AG04449 (cell line): ENCODE measurements around the gene CAPG.

Experiments used
- CTCF ChIA-PET: fragments of 350-600 bp; formaldehyde crosslinking; extraction: SDS; loops from one replicate; lab custom pipeline; 2021; ENCODE audit warnings: antibody characterized with exemption; lab: Yijun Ruan, JAX
- POLR2A ChIA-PET: fragments of 400-600, 350-600 bp; formaldehyde crosslinking; extraction: SDS; loops from one replicate; lab custom pipeline; 2020; ENCODE audit warnings: antibody characterized with exemption, inconsistent platforms; lab: Yijun Ruan, JAX
- DNase-seq: peaks from one replicate; pipeline ENCODE4 v3.0.0-alpha.2; 2010; ENCODE audit warnings: low read depth, low spot score
- H3K4me3 ChIP-seq: 2 replicates; pipeline ENCODE4 v1.5.1; 2011; ENCODE audit warnings: low read depth, mild to moderate bottlenecking, control low read depth, low read length
- TF ChIP-seq, protein P1 (sequence below): IDR thresholded peaks from one replicate; pipeline ENCODE4 v1.5.1; 2011; ENCODE audit warnings: mild to moderate bottlenecking, moderate library complexity, low read length, control low read depth, inconsistent platforms; ENCODE audit not compliant: insufficient read depth; ENCODE audit errors: missing control alignments

CAPG gene

DNA sequence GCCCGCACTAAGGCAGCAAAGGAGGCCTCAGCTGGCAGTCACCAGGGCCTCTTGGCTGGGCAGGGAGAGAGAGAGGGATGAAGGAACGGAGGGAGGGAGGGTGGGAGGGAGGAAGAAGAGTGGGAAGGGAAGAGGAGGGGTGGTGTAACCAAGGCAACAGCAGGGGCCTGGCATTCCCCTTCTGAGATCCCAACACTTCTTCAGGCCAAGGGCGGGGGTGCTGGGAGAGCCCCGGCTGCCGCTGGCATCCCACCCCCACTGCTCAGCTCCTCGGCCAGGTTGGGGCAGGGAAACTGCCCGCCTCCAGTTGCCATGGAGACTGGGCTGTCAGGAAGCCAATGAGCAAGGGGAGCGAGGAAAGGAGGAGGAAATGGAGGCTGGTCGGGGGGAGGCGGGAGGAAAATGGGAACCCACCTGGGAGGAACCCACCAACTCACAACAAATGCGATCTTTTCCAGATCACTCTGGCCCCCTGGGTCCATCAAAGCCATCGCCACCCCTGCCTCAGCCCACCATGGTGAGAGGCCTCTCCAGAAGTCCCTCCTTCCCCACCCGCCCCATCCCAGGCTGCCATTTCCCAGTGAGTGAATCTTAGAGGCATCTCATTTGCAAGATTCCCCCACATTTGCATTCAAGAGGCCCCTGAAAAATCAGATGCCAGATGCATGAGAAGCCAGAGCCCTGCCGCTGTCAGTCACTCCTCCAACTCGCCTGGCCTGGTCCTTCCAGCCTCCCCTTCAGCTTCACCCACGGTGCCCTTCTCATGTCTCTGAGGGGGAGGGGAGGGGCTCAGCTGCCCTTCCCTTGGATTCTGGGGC is 20.8 kb upstream of the CAPG start:
- POLR2A ChIA-PET = interaction anchor here (5.6 kb wide), 1 partner anchor 109 kb away, joined by 47 read pairs; the partner anchor contains the start of gene MAT2A
- no peak overlapping the region for H3K4me3 ChIP-seq
- DNase-seq = no peak
- CTCF ChIA-PET = interaction anchor here (0.8 to 34.9 kb wide), 3 partner anchors 11 to 117 kb away, joined by 3 to 922 read pairs (median 45); partner anchors contain the start of genes GGCX, MAT2A and SH2D6
- TF ChIP-seq, protein P1, sequence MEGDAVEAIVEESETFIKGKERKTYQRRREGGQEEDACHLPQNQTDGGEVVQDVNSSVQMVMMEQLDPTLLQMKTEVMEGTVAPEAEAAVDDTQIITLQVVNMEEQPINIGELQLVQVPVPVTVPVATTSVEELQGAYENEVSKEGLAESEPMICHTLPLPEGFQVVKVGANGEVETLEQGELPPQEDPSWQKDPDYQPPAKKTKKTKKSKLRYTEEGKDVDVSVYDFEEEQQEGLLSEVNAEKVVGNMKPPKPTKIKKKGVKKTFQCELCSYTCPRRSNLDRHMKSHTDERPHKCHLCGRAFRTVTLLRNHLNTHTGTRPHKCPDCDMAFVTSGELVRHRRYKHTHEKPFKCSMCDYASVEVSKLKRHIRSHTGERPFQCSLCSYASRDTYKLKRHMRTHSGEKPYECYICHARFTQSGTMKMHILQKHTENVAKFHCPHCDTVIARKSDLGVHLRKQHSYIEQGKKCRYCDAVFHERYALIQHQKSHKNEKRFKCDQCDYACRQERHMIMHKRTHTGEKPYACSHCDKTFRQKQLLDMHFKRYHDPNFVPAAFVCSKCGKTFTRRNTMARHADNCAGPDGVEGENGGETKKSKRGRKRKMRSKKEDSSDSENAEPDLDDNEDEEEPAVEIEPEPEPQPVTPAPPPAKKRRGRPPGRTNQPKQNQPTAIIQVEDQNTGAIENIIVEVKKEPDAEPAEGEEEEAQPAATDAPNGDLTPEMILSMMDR = no peak

DNA sequence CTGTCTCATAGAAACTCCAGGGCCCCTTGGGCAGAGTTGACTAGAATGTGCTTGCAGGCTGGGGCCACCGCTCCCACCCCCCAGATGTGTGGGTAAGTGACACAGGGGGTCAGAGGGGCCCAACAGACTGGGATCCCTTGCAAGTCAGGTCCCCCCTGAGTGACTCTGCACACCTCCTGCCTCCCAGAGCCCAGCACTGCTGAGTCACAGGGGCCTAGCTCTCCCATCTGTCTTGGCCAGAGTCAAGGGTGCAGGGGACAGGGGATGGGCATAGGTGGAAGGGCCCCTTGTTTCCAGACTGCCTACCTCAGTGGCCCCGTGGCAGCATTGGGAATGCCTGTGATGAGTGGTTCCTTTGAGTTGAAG is 19.7 kb upstream of the CAPG start:
- TF ChIP-seq, protein P1 = no peak
- CTCF ChIA-PET = interaction anchor here (1.0 to 34.9 kb wide), 4 partner anchors 10 to 130 kb away, joined by 3 to 922 read pairs (median 24); partner anchors contain the start of genes GGCX, MAT2A and SH2D6
- POLR2A ChIA-PET = interaction anchor here (1.9 to 5.6 kb wide), 3 partner anchors 10 to 110 kb away, joined by 7 to 47 read pairs (median 21); partner anchors contain the start of gene MAT2A
- H3K4me3 ChIP-seq = no peak overlapping the region
- DNase-seq = no peak

DNA sequence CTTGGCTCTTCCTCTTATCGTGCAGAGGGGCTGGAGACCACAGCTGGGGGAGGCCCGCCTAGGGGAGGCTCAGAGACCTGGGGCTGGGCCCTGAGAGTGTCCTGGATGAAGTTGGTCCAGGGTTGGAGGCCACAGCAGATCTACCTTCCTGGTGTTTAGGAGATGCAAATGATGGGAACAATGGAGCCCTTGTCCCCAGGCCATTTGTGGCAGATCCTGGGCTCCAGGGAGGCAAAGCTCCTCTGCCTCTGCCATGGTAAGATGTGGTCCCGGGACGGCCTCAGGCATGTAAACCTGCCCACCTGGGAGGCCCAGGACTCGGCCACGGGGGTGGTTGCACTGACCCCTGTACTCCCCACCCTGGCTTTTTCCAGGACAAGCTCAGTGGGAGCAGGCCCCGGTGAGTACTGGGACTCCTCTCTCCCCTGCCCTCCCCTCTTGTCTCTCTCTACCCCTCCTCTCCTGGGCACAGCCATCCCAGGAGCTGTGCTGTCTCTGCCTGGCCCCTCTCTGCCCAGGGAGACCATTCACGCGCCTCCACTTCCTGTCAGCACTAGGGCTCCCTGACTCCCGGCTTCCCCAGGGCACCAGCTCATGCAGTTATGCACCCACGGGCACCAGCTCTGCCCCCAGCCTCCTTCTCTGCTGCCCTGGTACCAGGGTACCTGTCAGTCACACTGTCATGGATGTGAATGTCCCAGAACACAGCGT is 19.2 kb upstream of the CAPG start:
- TF ChIP-seq, protein P1 = no peak
- no peak for DNase-seq
- ChIA-PET POLR2A (interaction anchor here (1.0 to 2.5 kb wide), 3 partner anchors 10 to 121 kb away, joined by 3 to 21 read pairs (median 7); partner anchors contain the start of gene MAT2A), CTCF (interaction anchor here (1.0 to 34.9 kb wide), 4 partner anchors 9 to 129 kb away, joined by 3 to 922 read pairs (median 24); partner anchors contain the start of genes GGCX, MAT2A and SH2D6)
- H3K4me3 ChIP-seq = no peak overlapping the region

DNA sequence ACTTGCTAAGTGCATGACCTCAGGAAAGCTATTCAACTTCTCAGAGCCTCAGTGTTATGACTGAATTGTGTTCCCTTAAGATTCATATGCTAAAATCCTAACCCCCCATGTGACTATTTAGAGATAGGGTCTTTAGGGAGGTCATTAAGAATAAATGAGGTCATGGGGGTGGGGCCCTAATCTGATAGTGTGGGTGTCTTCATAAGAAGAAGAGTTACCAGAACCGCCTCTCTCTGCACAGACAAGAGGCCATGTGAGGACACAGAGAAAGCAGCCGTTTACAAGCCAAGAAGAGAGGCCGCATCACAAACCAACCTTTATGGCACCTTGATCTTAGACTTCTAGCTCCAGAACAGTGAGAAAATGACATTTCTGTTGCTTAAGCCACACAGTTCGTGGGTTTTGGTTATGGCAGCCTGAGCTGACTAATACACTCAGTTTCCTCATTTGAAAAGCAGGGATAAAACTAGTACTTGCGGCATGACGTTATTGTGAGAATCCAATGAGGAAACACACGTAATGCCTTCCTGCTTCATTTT is 18.2 kb upstream of the CAPG start:
- TF ChIP-seq, protein P1 = no peak
- no peak overlapping the region for H3K4me3 ChIP-seq
- no peak for DNase-seq
- ChIA-PET POLR2A (interaction anchor here (1.0 to 2.5 kb wide), 3 partner anchors 9 to 122 kb away, joined by 3 to 21 read pairs (median 7); partner anchors contain the start of gene MAT2A), CTCF (interaction anchor here (5.4 to 34.9 kb wide), 2 partner anchors 8 to 120 kb away, joined by 45 to 922 read pairs; partner anchors contain the start of genes GGCX, MAT2A and SH2D6)

DNA sequence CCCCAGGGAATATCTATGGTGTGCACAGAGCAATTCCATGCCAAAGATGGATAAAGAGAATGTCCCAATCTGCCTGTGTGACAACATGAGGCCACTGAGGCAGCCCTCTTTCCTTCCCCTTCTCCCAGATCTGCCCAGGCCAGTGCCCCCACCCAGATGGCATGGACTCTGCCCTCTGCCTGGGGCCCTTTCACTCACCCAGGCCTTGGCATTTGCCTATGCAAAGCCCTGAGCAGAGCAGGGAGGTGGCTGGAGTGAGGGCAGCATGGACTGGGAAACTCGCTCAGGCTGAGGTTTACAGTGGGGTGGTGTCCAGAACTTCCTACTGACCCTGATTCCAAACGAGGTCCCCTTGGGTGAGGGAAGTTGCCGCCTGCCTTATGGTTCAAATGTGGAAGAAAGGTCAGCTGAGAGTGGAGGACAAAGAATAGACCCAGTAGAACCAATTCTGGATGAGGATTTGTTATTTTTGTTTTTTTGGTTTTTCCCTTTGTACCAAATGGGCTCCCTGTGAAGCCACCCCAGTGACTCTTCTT is 17.2 kb upstream of the CAPG start:
- H3K4me3 ChIP-seq = no peak overlapping the region
- CTCF ChIA-PET = interaction anchor here (1.0 to 34.9 kb wide), 3 partner anchors 7 to 121 kb away, joined by 3 to 922 read pairs (median 45); partner anchors contain the start of genes GGCX, MAT2A and SH2D6
- POLR2A ChIA-PET = interaction anchor here (2.5 kb wide), 1 partner anchor 112 kb away, joined by 21 read pairs; the partner anchor contains the start of gene MAT2A
- DNase-seq = no peak
- TF ChIP-seq, protein P1 = no peak
